Measurements from ENCODE around the gene GAS7.
A peak's percentile ranks its signal among the peaks of the same experiment; 100 is the strongest.

The GAS7 gene

DNA sequence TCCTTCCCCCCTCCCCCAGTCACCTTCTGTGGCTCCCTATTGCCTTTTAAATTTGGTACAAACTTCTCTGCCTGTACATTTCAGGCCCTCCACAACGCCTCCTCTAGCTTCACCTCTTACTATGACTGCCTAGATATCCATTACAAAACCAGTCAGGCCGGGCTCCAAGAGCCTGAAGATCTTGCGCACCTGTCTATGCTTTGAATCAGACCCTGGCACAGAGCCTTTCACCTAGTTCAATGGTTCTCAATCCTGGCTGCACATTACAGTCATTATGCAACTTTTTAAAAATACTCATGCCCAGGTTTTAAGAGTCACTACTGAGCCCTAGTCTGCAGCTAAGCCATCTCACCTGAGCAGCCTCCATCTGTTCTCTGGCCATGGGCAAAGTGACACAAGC lies 1.6 kb upstream of the GAS7 start:
- DNase-seq: no peak

DNA sequence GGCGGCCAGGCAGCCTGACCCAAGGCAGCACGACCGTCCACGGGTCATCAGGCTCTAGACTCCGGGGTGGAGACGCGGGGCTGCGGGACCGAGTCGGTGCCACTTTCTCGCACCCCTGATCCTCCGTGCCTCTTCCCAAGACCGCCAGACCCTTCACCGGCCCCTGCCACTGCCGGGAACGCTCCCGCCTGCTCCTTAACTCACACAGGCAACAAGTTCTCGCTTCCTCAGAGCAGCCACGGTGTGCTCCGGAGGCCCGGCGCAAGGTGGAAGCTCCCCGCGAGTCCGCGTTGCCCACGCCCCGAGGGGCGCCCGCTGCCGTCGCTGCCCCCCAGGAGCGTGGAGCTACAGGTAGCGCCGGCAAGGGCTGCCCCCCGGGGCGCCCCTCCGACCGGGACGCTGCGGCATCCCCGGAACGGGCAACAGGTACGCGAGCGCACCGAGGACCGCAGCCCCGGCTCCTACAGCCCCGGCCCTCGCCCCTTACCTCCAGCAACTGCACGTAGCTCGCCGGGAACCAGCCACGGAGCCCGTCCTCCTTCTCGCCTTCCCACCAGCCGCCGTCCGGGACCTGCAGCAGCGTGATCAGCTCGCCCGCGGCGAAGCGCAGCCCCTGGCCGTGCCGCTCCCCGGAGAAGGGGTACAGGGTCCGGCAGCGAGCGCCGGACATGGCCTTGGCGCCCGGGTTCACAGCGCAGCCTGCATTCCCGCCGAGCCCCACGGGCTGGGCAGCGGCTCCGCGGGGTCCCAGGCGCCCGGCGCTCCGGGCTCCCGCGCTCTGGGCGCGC lies 491 bp downstream of the GAS7 start:
- DNase-seq: no peak

DNA sequence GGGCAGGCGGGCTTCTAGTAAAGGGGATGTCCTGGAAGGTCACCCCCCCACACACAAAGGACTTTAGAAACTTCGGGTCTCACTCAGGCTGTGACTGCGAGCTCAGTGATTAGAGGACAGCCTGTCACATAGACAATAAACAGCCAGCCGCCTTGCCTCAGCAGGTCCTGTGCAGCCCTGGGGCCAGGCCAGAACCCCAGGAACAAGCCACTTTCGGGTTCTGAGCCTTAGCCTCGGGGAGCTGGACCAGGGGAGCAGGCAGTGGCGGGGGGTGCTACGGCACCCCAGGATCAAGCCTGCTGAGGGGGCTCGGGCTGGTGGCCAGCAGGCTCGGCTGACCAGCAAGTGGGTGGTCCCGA lies 1.1 kb downstream of the GAS7 start:
- DNase-seq: no peak

DNA sequence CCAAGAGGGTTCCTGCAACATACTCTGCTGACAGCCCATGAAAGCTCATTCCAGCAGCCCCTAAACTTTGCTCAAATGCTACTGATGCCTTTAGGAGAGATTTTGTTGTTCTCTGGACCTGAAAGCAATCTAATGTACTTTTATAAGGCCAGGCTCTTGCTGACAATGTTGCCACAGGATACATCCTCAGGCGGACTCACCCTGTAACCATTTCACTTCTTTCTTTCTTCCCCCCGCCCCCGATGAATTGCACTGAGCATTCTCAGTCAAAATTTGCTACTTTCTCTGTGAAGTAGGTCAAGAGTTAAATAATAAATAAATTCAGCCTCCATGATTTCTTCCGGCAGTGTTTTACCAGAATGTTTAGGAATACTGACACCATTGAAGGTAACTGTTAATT lies 1.5 kb downstream of the GAS7 start:
- DNase-seq: no peak

DNA sequence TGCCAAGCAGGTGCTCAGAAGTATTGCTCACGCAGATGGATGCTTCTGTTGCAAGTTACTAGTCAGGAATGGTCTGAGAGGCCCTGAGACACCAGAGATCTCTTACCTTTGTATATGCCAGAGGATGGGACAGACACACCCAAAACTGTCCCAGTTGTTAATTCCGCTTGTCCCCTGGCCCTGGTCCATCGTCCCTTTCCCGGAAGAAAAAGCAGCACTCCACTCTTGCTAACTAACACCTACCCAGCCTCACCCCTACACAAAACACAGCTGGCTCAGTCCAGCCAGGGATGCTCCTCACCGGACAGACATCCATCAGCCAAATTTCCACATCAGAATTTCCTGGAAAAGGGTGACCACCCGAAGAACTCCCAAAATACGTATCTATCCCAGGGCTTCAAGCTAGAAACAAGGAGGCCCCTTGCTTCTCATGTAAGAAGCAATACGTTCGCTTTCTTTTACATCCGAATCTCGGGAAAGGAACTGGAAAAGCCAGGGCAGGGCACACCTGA lies 2.0 kb downstream of the GAS7 start:
- no peak for DNase-seq

DNA sequence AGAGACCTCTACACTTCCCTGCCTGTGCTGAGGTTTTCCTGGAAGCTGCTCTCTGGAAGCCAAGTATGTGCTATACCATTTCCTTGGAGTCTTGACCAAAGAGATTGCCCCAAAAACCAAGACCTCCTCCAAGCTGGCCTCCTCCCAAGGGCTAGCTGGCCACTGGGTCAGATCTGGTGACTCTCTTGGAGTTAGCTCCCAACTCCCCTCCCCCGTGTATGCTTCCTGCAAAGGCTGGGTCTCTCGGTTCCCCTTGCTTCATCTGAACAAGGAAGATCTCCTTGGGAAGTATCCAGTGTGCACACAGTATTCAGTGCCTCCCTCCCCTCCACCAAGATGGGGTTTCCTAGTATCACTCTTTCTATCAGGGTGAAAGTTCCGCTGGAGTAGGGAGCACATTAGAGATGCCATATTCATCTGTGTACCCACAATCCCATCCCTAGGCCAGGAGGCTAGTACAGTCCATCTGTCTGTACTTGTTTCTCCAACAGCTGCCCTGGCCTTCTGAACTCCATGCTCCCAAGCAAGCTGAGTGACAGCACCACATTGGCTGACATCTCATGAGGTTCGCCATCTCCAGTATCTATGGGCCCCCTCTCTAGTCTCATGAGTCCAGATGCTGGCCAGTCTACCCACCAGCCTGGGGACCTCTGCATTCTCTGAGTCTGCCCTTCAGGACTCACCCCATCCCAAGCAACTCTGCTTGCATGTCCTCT lies 3.2 kb downstream of the GAS7 start:
- DNase-seq: no peak

DNA sequence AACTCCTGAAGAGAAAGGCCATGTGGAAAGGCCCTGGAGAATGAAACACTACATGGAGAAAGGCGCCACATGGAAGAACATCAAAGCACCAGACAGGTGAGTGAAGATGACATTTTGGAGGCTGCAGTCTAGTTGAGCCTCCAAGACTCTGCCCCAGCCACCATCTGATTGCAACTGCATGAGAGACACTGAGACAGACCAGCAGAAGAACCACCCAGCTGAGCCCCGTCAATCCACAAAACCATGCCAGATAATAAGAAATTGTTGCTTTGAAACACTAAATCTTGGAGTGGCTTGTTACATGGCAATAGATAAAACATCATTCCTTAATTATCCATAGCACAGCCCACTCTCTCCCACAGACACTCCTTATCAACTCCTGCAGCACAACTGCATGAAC lies 4.8 kb downstream of the GAS7 start:
- DNase-seq: no peak

DNA sequence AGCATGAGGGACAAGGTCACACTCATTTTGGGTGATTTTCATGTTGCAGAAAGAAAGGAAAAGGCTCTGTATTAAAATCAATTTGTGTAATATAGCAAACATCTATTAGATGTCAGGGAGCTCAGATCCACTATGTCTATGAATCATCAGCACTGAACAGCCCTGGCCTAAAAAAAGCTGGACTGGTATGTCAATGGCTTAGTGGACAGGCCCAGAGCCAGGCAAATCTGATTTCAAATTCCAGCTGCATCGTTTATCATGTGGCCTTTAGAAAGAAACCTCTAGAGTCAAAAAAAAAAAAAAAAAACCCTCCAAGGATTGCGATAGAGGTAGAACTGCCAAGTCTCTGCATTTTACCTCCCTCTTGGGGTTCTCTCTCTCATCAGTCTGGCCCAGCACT lies 5.4 kb downstream of the GAS7 start:
- no peak for DNase-seq

DNA sequence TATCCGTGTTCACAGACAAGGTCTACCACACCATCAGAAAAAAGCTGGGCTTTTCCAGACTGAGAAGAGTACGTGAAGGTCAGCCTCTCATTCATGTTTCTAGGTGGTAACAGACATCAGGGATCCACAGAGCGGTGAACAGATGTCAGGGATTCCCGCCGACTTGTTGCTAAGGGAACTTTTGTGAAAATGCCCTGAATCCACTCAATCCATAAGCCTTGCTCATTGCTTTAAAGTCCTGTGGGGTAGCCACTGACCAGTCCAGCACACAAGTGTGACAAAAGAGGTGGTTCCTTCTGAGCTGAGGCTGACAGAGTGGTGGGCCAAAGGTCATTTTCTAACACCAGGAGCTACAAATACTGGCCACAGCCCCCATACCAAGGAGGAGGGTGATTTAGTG lies 5.9 kb downstream of the GAS7 start:
- DNase-seq: no peak

DNA sequence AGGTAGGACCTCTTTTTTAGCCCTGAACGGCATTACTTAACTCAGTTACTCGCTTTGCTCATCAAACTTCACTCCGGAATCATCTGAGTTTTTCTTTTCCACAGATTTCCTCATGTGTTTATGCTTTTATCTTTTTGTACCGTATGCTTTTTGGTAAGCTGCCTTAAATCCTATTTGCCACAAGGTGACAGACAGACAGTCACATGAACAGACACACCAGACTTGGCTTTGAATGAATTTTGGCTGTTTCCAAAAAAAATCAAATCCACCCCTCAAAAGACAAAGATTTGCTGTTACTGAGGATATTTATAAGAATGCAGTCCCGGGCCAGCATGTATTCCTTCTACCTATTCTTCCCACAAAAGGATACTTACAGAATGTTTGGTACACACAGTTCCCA lies 10.9 kb downstream of the GAS7 start:
- no peak for DNase-seq

DNA sequence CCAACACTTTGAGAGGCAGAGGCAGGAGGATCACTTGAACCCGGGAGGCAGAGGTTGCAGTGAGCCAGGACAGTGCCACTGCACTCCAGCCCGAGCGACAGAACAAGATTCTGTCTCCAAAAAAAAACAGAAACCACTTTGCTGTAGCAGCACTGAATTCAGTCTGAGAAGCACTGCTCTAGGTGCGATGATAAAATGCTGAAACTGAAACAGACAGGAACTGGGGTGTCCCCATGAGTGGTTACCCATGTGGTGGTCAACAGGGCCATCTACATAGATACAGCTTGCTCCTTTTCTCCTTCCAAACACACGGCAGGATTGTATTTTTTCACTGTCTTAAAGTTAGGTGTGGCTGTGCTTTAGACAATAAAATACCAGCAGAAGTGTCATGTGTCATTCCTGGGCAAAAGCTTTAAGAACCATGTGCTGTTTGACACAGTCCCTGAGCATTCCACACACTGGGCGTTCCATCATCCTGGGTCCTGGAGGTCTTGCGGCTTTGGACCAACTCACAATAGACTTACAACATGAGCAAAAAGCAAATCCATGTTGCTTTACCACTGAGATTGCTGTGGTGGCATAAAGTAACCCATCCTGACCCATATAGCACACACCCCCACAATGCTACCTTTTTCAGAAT lies 11.5 kb downstream of the GAS7 start:
- DNase-seq: no peak

DNA sequence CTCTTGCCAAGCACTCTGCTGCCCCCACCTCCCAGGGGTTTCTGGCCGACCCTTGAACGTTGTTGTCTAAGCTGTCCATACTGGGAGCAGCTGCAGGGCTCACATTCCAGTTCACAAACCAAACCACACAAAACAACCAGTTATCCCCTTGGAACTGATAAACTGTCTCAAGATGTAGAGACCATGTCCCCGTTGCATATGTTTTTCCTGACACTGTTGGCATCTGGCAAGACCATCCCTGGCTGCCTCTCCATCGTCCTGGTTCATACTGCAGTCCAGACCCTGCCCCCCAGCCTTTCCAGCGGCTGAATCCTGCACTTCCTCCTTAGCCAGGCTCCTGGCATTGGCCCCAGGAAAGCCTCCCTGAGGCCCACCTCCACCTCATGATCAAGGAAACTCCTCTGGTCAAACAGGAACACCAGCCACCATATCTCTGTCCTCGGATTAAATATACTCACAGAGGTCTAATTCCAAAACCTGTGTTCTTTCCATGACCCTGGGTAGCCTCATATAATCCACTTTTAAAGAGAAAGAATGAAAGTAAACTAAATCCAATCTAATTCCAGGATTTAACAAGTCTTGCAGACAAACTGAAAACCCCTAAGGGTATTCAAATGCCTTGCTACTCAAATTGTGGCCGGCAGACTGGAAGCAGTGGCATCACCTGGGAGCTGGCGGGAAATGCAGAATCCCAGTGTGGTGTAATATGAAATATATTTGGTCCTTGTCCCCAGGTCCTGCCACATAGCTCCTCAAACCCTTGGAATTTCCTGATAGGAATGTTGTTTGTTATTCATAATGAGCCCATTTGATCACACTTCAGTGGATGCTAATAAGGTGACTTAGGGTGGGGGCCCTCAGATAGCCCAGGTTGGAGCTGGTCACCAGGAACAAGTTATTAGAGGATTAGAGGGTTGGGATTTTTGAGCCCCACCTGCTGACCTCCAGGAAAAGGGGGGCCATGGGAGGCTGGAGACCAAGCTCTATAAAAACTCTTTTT lies 14.2 kb downstream of the GAS7 start:
- no peak for DNase-seq

DNA sequence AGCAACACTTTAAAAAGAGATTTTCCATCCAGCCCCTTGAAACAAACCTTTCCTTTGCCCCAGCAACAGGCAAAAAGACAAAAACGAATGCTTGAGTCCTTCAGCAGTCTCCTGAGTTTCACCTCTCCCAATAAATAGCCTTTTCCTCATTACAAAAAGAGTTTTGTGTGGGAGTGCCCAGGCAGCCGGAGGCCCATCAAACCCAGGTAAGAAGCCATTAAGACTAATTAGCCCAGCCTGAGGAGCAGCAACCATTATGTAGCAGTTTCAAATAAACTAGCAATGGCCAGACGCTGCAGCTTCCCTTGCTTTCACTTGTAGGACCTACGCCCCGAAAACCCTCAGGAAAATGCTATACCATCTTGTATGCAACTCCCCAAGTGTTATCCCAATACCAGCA lies 15.6 kb downstream of the GAS7 start:
- DNase-seq: no peak

DNA sequence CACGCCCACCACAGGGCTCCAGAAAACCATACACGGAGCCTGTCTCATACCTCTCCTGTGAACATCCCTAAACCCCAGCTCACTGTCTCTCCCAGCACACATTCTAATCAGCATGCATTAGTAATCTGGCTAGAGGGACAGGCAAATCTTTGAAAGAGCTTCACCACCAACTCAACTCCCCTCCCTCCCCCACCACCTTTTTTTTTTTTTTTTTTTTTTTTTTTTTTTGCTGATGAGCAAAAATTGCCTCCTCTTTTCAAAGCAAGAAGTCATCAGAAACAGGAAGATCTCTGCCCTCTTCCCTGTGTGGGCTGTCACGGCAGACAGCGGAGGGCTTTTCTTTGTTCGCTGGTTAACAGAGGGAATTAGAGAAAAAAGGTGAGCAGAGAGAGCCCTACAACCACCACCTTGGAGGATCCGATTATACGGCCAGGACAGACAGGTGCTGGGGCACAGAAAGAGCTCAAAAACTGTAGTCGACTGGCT lies 19.9 kb downstream of the GAS7 start:
- no peak for DNase-seq

DNA sequence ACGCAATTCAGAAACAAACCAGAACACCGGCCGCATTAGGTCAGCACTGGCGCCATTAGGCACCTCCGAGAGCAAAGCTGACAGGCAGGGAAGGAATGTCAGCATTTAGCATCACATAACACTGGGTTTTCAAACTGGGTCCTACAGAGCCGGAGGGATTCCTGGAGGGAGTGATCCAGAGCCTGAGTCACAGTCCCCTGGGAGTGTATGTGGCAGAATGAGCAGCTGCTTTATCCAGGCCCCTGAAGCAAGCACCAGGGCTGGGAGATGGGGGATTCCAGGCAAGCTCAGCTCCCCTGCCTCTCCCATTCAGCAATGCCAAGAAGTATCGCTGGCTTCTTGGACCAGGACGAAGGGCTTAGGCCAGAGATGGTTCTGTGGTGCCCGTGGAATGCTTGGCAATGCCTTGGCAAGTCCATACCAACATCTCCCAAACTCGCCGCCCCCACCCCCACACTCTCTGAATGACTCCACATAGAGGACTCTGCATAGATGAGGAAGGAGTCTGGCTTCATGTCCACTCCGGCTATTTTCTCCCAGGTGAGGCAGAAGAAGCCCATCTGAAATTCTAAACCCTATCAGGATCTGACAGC lies 20.4 kb downstream of the GAS7 start:
- DNase-seq: no peak

DNA sequence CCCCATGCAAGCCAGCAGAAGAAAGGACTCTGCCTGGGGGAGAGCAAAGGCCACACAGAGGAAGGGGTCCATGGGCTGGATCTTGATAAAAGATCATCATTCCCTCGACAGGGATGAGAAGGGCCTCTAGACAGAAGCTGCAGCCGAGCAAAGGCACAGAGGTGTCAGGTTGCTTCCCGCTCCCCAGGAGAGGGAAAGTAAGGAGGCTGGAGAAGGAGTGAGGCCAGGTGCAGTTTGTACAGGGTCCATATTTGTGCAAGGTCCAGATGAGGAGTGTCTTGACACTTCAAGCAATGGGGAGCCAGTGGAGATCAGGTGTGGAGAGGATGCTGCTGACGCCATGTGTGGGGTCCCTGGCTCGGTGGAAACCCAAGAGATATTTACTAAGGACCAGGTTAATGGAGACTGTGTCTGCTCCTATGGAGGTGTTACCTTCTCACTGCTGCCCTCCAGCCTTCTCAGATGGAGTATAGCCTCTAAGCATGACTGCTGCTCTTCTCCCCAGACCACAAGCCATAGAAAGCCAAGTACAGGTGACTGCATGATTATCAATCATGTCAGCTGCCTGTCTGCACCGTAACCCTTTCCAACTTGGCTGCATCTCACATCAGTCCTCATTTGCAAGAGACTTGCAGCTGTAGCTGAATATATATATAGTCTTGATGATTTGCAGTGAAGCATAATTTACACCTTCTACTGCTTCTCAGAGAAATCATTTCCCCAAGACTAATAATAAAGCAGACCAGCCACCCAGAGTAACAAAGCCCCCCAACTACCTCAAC lies 21.1 kb downstream of the GAS7 start:
- DNase-seq: no peak

DNA sequence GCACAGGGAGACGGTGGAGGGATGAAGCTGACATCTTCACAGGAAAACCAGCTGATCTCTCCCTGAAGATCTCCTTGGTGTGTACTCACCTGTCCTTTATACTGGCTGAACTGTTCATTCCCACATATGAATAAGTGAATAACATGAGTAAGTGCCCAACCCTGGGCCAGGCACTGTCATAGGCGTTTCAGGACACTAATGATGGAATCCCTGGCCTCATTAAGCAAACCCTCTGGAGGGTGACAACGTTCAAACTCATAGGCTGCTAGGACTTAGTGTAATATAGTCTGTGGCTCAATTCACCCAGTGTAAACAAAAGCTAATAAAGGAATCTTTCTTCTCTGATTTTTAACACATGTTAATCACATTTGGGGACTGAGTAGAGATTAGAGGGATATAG lies 24.5 kb downstream of the GAS7 start:
- no peak for DNase-seq

DNA sequence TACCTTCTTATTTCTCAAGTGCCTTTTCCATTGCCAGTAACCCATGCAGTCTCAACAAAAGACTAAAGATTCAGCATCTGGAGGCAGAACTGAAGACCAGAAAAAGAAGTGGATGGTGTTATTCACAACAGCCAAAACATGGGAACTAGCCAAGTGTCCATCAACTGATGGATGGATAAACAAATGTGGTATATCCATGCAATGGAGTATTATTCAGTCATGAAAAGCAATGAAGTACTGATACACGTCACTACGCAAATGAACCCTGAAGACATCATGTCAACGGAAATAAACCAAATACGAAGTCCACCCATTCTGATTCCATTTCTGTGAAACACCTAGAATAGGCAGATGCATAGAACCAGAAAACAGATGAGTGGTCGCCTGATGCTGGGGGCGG lies 25.6 kb downstream of the GAS7 start:
- DNase-seq: no peak

DNA sequence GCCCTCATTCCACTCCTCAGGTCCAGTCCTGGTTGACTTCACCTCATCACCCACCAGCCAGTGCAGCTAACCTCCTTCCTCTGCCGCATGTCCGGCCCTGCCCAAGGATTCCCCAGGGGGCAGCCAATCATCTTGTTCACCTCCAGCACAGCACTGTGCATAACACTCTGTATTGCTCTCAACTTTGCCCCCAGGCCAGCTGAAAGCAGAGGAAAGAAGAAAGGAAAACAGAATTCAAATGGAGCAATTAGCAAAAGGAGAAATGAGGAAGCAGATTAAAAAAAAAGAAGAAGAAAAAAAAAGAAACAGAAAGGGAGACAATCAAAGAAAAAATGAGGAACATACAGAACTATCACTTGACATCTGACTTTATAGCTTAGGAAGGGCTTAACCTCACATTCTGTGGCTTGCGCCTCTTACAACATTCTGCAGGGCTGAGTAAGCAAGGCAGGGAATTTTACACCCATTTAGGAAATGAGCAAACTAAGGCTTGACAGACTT lies 26.1 kb downstream of the GAS7 start:
- peak; percentile 76 for DNase-seq

DNA sequence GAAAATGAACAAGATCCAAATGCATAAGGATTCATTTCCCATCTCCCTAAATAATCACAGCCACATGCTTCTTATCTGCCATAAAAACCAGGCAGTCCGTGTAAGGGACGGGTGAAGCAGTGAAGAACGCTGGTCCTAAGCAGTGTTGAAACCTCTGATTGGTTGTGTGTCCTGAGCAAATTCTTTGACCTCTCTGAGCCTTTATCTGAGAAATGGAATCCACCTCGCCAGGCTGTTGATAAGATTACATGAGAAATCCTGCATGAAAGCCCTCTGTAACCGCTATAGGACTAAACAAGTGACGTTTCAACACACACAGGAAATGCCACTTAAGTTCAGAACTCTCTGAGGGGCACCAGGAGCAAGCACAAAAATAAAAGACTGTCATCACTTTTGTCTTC lies 26.8 kb downstream of the GAS7 start:
- peak; percentile 53 for DNase-seq

DNA sequence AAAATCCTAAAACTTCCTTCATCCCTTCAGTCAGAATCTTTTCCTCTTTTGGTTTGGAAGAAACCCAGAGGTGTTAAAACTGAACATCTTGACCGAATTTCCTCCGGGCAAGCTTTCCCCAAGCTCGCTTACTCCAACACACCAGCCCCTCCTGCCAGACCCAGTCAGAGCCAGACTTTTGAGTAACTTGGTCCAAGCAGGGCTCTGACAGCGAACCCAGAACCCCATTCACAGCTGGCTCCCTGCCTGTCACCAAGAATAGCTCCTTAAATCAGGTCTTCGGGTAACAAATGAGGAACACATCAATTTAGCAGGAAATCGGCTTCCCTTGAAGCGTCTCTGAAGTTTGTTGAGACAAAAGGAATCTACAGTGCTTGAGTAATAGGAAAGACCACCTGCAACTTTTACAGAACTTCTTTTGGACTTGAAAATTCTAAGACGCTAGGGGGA lies 27.3 kb downstream of the GAS7 start:
- DNase-seq: no peak

Data from hematopoietic multipotent progenitor cell treated with erythropoietin and hydrocortisone succinate and interleukin-3 and kit ligand, for 4 days (in vitro differentiated cells).